ENCODE results near the gene GRB10.

DNA sequence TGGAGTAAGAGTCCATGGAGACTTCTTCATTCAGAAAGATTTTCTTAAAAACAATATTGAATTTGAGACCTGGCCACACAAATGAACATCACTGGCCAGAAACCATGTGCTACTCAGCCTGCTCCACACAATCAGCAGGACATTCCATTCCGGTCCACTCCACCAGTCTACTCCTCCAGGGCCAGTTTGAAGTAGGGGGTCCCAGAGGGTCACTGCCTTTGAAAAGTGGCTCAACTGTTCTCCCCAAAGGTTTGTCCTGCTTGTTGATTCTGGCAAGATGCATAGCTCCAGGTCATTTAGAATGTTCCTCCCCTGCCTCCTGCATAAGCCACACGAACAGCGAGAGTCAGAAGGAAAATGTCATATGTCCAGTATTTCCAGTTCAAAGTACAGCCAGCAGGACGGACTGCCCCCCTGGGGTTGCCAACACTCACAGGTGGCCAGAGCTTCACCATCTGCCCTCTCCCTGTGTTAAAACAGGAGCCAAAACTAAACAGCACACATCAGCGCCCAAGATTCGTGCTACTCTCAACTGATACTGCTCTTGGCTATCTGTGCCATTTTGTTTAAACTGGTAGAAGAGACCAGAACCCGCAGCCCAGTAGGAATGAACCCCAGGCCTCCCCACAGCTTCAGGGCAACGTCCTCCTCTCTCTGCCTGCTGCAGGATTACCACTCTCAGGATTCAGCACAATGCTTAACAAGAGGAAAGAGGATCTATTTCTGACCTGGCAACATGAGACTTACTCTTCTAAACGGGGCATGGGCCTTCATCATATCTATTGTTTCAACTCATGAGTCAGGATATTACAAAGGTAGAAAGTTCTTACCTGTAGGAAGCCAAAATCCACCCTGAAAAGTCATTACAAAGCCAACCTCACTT lies 11.3 kb downstream of the GRB10 start:
- TF ChIP-seq POLR2A (IDR thresholded peaks at IDR 0.05; ENCODE audit: low read depth, low read length) (no peak), POLR2AphosphoS5 (IDR thresholded peaks at IDR 0.05; ENCODE audit: low read depth, low read length) (no peak), TAF1 (IDR thresholded peaks at IDR 0.05; ENCODE audit: borderline replicate concordance, low read depth, low read length) (no peak)

Measured in GM12892 (cell line).